Measurements from ENCODE around the gene ADORA2B.
"Not testable (repeated sequence)": the region's sequence is repeated elsewhere in the genome, so short reads cannot be mapped to it uniquely, and the experiment has no call there.

ADORA2B gene

DNA sequence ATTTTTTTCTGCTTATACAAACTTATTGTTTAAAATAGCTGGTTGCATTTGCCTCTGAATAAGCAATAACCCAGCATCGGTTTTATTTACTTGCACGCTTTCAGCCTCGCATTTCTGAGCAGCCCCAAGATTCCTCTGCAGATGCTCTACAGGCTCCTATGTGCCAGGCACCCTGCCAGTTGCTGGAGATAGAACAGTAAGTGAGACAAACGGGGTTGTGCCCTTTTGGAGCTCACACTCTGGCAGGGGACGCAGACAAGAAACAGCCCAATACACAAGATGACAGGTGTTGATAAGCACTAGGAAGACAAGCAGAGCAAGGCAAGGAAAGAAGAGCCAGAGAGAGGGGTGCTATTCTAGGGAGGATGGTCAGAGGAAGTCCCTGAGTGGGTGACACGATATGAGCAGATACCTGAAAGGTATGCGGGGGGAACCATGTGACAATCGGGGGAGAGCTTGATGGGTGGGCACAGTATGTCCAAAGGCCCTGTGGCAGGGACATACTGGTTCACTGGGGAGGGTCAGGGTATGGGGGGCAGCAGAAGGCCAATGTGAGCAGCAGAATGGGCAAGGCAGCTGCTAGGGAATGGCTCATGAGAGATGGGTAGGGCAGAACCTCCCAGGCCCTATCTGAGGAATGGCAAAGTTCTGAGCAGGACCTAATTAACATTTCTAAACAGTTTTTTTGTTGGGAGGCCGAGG, 18.7 kb upstream of the ADORA2B start:
- no peak for DNase-seq

DNA sequence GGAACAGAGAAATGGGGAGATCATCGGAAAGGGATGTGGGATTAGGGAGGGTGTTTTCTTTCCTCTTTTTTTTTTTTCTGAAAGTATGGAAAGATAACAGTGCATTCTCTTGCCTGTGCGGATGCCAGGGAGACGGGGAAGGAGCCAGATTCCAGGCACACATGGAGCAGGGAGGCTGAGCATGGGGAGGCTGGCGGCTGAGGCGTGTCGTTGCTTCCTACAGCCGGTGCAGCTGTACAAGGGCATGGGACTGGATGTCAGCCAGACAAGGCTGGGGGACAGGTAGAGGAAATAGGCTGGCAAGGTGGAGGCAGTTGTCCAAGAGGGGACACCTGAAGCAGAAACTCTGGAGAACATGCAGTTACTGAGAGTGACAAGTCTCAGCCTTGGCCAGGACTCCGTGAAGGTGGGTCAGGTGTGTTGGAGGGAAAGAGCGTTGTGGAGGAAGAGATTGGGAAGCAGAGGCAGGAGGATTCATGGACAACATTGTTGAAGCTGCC, 16.6 kb upstream of the ADORA2B start:
- DNase-seq = no peak

DNA sequence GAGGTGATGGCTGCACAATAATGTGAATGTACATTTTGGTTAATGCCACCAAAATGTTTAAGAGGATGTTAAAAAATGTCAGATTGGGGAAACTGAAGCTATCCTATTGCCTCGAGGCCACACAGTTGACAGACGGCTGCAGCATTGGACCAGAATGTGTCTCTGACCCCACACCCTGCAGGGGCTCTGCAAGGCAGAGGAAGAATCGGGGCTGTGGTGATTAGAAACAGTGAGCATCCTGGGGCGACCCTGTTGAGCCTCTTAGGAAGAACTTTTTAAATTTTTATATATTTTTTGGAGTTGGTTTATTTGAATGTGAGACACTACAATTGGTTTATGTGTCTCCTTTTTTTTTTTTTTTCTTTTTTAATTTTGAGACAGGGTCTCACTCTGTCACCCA, 15.0 kb upstream of the ADORA2B start:
- DNase-seq = no peak

DNA sequence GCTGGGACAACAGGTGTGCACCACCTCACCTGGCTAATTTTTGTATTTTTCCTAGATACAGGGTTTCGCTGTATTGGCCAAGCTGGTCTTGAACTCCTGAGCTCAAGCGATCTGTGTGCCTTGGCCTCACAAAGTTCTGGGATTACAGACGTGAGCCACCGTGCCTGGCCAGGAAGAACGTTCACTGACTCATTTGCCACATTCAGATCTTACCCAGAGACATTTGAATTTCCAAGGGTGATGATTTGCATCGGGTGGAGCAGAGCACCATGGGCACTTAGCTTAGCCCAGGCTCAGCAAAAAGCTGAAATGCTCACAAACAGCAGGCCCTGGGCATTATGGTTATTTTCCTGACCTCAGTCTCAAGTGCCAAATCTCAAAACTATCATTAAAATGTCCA, 14.5 kb upstream of the ADORA2B start:
- no peak for DNase-seq

DNA sequence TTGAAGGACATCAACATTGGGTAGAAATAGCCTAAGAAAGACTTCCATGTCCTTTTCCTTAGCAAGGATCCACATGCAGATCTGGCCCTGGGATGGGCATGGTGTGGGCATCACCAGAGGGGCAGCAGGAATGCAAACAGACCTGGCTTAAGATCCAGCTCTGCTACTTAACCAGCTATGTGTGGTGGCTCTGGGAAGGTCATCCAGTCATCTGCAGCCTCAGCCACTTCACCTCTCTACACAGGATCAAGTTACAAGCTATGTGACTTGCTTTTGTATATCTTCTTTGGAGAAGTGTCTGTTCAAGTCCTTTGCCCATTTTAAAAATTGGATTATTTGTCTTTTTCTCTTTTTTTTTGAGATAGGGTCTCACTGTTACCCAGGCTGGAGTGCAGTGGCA, 13.5 kb upstream of the ADORA2B start:
- DNase-seq = no peak

DNA sequence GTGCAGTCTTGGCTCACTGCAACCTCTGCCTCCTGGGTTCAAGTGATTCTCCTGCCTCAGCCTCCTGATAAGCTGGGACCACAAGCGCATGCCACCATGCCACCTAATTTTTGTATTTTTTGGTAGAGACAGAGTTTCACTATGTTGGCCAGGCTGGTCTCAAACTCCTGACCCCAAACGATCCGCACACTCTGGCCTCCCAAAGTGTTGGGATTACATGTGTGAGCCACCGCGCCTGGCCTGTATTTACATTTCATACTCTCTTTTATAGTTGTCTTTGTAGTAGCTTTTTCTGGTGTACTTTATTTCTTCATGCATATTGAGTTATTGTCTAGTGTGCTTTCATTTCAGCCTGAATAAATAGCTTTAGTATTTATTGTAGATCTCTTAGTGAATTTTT, 10.1 kb upstream of the ADORA2B start:
- DNase-seq = no peak

DNA sequence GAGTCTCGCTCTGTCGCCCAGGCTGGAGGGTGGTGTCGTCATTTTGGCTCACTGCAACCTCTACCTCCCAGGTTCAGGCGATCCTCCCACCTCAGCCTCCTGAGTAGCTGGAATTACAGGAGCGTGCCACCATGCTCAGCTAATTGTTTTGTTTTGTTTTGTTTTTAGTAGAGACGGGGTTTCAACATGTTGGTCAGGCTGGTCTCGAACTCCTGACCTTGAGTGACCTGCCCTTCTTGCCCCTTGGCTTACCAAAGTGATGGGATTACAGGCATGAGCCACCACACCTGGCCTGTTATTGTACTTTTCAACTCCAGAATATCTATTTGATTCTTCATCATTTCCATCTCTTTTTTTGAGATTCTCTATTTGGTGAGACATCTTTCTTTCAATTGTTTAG, 9.0 kb upstream of the ADORA2B start:
- DNase-seq = no peak

DNA sequence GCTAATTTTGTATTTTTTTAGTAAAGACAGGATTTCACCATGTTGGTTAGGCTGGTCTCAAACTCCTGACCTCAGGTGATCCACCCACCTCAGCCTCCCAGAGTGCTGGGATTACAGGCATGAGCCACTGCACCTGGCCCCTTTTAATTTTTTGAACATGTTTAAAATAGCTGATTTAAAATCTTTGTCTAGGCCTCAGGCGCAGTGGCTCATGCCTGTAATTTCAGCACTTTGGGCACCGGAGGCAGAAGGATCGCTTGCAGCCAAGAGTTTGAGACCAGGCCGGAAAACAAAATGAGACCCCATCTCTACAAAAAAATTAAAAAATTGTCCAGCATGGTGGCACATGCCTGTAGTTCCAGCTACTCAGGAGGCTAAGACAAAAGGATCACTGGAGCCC, 8.4 kb upstream of the ADORA2B start:
- DNase-seq = not testable (repeated sequence)

DNA sequence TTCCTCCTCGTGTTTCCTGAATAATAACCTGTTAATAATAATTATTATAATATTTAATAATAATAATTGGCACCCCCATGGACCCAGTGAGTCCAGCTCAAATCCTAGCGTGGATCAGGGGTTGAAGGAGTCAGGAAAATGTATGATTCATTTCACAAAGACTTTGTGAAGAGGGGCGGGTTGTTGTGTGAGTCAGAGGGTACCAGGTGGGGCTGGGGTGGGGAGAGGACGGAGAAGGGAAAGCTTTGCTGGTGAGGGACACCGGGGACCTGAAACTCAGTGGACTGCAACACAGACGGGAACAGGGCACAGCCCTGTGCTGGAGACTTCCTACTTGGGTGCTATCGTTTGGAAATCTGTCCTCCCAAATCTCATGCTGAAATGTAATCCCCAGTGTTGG, 3.1 kb upstream of the ADORA2B start:
- DNase-seq = no peak

DNA sequence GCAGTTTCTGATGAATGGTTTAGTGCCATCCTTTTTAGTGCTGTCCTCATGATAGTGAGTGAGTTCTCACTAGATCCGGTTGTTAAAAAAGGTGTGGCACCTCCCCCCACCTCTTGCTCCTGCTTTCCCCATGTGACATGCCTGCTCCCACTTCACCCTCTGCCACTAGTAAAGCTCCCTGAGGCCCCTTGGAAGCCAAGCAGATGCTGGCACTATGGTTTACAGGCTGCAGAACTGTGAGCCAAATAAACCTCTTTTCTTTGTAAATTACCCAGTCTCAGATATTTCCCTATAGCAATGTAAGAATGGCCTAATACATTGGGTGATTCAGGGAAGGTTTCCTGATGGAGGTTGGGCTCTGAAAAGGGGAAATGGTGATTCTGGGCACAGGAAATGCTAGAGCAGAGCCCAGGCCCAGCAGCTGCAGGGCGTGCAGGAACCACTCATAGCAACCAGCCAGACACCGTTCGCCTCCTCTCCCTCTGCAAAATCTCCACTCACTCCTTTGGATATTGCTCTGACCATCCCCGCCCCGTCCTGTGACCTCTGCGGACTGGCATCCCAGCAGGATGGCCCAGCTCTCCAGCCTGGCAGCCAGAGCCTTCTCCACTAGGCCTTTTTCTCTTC, 2.6 kb upstream of the ADORA2B start:
- DNase-seq = no peak

DNA sequence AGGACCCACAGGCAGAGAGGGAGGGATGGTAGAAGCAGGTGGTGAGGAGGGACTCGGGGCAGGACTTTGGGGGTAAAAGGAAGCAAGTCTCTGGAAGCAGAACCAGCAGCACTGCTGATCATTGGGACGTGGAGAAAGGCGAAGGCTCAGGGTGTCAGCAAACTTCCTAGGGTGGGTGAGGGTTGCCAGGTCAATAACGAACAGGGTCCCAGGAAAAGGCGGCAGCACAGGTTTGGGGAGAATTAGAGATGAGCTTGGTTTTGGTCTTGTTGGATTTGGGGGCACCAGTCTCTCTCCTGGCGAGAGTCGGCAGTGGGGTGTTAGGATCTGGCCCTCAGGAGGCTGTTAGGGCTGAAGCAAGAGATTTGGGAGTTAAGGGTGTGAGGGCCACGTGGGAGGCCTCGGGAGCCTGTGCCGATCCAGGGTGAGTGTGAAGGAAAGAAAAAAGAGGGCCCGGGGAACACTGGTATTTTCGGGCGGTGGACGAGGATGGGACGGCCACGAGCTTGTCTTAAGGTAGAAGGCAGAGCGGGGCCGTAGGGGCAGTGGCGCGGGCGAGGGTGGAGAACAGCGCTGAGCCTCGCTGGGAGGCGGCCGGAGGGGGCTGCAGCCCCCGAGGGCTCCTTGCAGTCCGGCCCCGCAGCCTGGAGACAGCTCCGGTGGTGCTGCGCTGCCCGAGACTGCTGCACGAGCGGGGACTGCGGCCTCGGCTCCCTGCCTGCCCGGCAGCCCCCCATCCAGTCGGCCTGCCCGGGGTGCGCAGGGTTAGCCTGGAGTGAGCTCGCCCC, 765 bp upstream of the ADORA2B start:
- DNase-seq = peak; percentile 48

DNA sequence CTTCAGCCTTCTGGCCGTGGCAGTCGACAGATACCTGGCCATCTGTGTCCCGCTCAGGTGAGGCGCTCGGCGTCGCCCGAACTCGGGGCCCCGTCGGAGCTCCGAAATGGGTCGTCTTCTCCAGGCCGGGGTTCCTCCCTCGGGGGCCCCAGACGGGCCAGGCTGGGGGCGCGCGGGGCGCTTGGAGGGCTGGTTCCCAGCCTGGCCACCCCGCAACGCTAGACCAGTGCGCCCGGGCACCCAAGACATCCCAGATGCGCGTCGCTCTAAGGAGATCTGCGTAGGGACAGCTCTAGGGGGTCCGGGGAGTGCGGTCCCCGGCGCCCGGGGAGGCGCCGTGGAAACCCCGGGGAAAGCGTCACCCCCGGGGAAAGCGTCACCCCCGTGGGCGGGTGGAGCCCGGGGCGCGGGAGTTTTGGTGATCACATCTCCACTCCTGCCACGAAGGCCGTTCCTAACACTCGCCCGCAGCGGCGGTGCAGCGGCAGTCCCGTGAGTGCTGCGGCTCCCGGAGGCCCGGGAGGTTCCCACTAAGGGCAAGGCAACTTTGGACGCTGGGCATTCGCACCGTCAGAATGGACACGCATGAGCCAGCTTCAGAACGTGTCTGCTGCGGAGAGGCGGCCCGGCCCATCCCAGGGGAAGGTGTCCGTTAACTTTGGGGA, 729 bp downstream of the ADORA2B start:
- DNase-seq = no peak

DNA sequence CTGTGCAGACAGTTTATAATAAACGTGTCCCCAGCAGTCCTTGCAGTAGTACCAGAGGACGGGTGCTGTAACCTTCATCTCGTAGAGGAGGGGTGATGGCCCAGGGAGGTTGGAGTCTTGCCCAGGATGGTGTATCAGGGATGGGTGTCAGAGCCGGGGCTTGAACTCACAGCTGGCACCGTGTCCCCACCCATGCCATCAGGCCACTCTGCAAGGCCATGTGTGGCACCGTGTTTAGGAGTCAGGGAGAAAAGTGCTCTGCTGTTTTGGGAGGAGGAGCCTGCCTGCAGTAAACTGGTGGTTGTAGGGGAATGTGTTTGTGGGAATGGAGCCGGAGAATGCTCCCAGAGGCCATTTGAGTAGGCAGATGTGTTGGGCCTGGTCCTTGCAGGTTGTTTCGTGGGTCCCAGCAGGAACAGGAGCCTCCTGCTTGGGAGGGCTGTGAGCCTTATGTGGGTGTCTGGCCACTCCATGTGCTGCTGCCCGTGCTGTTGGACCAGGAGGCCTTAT, 1.7 kb downstream of the ADORA2B start:
- DNase-seq = no peak

DNA sequence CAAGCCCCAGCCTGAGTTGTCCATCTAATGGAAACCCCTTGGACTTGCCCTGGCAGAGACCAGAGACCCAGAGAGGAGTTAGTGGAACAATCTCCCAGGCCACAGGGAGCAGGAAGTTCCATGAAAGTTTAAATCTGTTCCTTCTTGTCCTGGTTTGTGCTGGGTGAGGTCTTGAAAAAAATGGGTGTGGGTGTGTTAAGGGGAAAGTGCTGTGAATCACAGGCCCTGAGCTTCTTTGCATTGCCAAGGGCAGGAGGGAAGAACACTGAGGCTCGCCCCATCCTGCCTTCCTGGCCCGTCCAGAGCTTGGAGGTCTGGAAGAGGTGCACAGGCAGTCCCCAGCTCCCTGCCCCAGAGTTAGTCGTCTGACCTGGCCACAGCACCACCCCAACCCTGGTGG, 2.3 kb downstream of the ADORA2B start:
- DNase-seq = no peak

DNA sequence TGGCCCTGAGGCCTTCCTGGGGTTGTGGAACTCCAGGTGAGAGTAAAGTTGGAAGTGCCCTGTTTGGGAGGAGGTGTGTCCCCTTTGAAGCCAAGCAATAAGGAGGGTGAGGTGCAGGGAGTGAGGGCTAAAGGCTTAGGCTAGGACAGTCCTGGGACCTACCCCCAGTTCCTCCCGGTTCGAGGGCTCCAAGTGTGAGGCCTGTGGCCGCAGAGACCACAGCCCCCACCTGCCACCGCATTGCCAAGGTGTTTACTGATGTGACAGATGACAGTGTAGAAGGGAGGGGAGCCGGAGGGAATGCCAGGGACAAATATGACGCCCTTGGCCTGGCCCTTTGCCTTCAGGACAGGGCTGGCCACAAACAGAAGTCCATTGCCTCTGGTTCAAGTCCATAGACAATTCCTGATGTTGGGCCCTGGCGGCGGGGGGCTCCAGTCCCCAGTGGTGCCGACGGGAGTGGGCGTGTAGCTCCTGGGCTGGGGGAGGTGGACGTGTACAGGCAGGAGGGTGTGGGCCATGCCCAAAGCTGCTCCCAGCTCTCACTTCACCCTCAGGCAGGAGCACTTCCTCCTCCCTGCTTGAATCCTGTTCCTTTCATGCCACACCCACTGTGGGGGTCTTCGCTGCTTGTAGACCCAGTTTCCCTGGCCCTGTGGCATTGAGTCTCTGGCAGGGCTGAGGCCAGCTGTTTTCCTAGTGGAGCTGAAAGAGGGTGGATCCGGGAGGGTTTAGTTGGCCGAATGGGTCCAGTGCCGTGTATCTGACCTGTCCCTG, 3.2 kb downstream of the ADORA2B start:
- no peak for DNase-seq

DNA sequence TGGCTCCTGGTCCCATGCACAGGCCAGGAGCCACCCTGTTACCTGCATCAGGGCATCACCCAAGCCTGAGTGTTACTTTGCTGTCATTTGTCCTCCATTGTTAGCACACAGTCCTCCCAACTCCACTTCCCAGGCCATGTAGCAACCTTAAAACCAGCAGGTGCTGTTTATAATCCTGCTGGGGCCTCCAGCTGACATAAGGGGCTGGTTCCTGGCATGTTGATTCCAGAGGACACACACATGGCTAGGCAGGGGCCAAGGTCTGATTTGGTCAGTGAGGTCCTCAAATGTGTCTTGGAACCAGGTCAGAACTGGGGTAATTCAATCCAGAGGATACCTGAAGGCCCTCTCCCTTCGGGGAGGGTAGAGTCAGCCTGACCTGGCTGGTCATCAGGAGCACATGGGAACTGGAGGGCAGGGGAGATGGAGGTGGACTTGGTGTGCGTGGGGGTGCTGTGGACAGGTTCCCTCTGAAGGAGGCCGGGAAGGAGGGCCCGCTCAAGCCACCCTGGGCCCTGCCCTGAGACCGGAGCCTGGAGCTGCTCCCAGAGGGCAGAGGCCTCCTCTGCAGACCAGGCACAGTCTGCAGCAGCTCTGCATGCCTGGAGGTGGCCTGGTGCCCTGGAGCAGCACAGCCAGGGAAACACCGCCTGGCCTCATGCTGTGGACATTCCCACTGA, 6.6 kb downstream of the ADORA2B start:
- no peak for DNase-seq

DNA sequence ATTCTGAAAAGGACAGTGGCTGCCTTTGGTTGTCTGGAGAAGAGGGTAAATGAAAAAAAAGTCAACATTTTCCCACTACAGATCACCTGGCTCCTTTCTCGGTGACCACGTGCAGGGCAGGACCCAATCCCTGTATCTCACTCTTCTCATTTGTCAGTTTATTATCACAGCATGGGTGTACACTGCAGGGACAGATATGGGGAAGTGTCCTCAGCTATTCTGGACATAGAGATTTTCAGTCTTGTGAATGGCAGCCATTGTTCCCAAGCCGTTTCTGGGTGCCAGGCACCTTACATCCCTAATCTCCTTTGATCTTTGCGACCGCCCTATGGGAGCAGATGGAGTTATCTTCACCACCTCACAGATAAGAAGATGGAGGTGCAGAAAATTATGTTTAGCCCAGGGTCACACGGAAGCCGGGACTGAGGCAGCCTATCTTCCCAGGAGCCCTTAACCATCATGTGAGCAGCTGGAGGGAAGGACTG, 7.2 kb downstream of the ADORA2B start:
- no peak for DNase-seq

DNA sequence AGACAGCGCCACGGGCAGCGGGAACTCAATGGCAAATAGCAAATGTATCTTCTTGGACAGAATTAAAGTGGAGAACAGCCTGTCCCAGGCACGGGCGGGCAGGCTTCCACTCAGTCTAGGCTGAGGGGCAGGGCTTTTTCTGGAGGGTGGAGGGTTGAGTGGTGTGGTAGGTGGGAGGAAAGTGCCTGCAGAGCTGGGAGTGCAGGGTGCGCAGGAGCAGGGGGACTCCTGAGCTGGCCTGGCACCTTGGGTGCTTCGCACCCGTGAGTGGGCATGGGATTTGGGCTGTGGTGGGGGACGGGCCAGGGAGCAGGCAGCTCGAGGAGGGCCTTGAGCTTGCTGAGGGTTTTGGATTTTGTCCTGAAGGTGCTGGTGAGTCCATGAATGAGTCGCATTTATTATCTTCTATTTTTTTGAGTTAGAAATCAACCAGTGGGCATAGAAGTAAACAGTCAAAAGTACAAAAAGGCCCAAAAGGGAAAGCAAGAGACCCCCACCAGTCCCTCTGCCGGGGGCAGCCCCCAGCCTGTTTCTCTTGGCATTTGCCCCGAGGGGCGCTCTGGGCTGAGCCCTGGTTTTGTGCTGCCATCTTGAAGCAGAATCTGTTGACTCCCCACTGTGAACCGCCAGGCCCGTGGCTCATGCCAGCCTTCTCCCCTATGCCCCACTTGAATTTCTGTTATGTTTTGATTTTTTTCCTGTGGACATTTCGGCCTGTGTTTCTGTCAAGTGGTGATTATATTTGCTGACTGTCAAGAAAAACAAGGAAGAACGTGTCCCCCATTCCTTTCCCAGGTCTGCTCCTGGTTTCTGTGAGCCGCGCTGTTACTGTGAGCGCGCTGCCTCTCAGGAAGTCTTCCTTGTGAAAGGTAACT, 8.2 kb downstream of the ADORA2B start:
- no peak for DNase-seq

DNA sequence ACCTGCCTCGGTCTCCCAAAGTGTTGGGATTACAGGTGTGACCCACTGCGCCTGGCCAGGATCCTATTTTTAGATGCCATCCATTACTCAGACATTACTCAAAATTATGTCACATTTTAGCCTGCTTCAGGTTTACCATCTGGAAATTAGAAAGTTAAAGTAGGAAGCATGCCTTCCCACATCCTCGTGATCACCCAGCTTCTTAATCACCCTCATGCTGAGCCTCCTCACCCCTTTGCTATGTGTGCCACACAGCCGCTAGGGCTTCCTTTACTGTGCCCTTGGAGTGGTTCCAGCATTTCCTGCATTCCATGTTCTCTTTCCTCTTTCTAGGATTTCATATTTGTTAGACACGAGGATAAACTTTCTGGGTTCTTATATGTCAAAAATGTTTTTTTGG, 9.3 kb downstream of the ADORA2B start:
- no peak for DNase-seq

DNA sequence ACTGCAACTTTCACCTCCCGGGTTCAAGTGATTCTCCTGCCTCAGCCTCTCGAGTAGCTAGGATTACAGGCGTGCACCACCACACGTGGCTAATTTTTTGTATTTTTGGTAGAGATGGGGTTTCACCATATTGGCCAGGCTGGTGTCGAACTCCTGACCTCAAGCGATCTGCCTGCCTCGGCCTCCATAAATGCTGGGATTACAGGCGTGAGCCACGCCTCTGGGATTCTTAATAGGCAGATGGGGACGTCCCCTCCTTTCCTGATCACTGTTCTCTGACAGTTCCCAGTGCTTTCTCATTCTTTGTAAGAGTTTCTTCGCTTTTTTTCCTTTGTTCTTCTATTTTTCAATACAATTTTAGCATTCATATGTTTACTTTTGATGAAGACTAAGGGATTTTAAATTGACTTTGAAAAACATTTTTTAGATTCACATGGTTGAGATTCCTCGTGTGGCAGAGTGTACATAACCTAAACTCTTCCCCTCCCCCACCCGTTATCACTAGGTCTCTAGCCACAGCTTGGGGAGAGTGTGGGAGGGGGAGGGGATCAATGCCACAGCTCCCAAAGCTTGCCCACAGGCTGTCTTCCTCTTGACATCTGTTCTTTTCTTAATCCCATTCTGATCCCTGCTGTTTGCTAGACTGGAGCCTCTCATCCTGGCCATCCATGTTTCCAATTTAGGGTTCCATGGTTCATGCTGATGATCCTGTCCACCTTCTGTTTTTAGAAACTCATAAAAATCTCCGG, 11.0 kb downstream of the ADORA2B start:
- no peak for DNase-seq

Data from NCI-H146 (cell line).